ENCODE measurements around the gene FHAD1.

The FHAD1 gene

GRCh38 chr1:15439325-15439724 lies 192.3 kb downstream of the FHAD1 start:
- DNase-seq (ENCODE audit: low spot score): no peak

- no peak for DNase-seq (ENCODE audit: low spot score)
Observed at GRCh38 chr1:15440357-15440756, 193.3 kb downstream of the FHAD1 start.

GRCh38 chr1:15441247-15441646 lies 194.2 kb downstream of the FHAD1 start:
- DNase-seq (ENCODE audit: low spot score): no peak

- no peak for DNase-seq (ENCODE audit: low spot score)
Observed at GRCh38 chr1:15442119-15442518, 195.1 kb downstream of the FHAD1 start.

- no peak for DNase-seq (ENCODE audit: low spot score)
Observed at GRCh38 chr1:15442759-15443158, 195.7 kb downstream of the FHAD1 start.

- no peak for DNase-seq (ENCODE audit: low spot score)
Observed at GRCh38 chr1:15443281-15443680, 196.3 kb downstream of the FHAD1 start.

- DNase-seq (ENCODE audit: low spot score): no peak
Observed at GRCh38 chr1:15444468-15445389, 197.7 kb downstream of the FHAD1 start.

- DNase-seq (ENCODE audit: low spot score): no peak
Observed at GRCh38 chr1:15445390-15446122, 198.5 kb downstream of the FHAD1 start.

GRCh38 chr1:15446212-15446611 lies 199.2 kb downstream of the FHAD1 start:
- no peak for DNase-seq (ENCODE audit: low spot score)
